ENCODE measurements around the gene CFAP298. TPM values are rescaled to one million over a fixed set of nuclear protein-coding genes. Genes with fewer than 3 reads are reported as not detected.
"Not testable (repeated sequence)": the region's sequence is repeated elsewhere in the genome, so short reads cannot be mapped to it uniquely, and the experiment has no call there.

The CFAP298 gene
- 22.6 TPM for total RNA-seq
- long read RNA-seq, transcript CFAP298-201 (7 exons, 1,692 nt) = major isoform, 14 of 20 reads
- long read RNA-seq, partial matches to known transcripts = 0 of 20 reads
- long read RNA-seq, other reads (novel, unspliced or antisense) = 2 of 20 reads

GRCh38 chr21:32612075-32612998 is at the start of gene CFAP298:
Gene CFAP298 (minus strand): TSS chr21:32612377. CDS start chr21:32612243, 134 bp downstream.
- peak; percentile 94 for ATAC-seq
- intact Hi-C loops (cut with micrococcal nuclease) = no loop called here
- DNase-seq = peak; percentile 86

GRCh38 chr21:32661026-32661782 is 49.0 kb upstream of the CFAP298 start:
- DNase-seq; intact Hi-C loops (cut with micrococcal nuclease); ATAC-seq: not testable (repeated sequence)

GRCh38 chr21:32658524-32658923 is 46.3 kb upstream of the CFAP298 start:
- DNase-seq = no peak
- ATAC-seq = no peak
- intact Hi-C loops (cut with micrococcal nuclease) = no loop called here

- intact Hi-C loops (cut with micrococcal nuclease) = no loop called here
- peak; percentile 22 for ATAC-seq
- DNase-seq = no peak
These were observed 41.2 kb upstream of the CFAP298 start for GRCh38 chr21:32653326-32653901.

GRCh38 chr21:32648165-32648564 is 36.0 kb upstream of the CFAP298 start:
- no peak for ATAC-seq
- DNase-seq = no peak
- intact Hi-C loops (cut with micrococcal nuclease) = no loop called here

GRCh38 chr21:32645261-32646182 is 33.3 kb upstream of the CFAP298 start:
- DNase-seq = no peak
- intact Hi-C loops (cut with micrococcal nuclease) = no loop called here
- ATAC-seq = no peak

GRCh38 chr21:32641710-32642698 is 29.8 kb upstream of the CFAP298 start:
- DNase-seq (no peak), ATAC-seq (no peak)
- intact Hi-C loops (cut with micrococcal nuclease) = no loop called here

- no peak for ATAC-seq
- intact Hi-C loops (cut with micrococcal nuclease) = no loop called here
- no peak for DNase-seq
These were observed 14.5 kb upstream of the CFAP298 start for GRCh38 chr21:32626621-32627196.

GRCh38 chr21:32618218-32618617 is 6.0 kb upstream of the CFAP298 start:
- DNase-seq; ATAC-seq; intact Hi-C loops (cut with micrococcal nuclease): not testable (repeated sequence)

GRCh38 chr21:32613436-32614043 is 1.4 kb upstream of the CFAP298 start:
- DNase-seq = no peak
- intact Hi-C loops (cut with micrococcal nuclease) = no loop called here
- no peak for ATAC-seq

- DNase-seq = no peak
- peak; percentile 45 for ATAC-seq
- intact Hi-C loops (cut with micrococcal nuclease) = no loop called here
These were observed 791 bp upstream of the CFAP298 start for GRCh38 chr21:32612999-32613337.

GRCh38 chr21:32611471-32611997 is 643 bp downstream of the CFAP298 start:
- intact Hi-C loops (cut with micrococcal nuclease) = no loop called here
- ATAC-seq = peak; percentile 27
- DNase-seq = peak; percentile 44

GRCh38 chr21:32610940-32611339 is 1.2 kb downstream of the CFAP298 start:
- intact Hi-C loops (cut with micrococcal nuclease); DNase-seq; ATAC-seq: not testable (repeated sequence)

- intact Hi-C loops (cut with micrococcal nuclease) = no loop called here
- no peak for DNase-seq
- ATAC-seq = no peak
These were observed 3.3 kb downstream of the CFAP298 start for GRCh38 chr21:32608851-32609250.

- DNase-seq = no peak
- no peak for ATAC-seq
- intact Hi-C loops (cut with micrococcal nuclease) = no loop called here
These were observed 6.7 kb downstream of the CFAP298 start for GRCh38 chr21:32605469-32605868.

GRCh38 chr21:32604464-32604863 is 7.7 kb downstream of the CFAP298 start:
- DNase-seq = no peak
- intact Hi-C loops (cut with micrococcal nuclease) = no loop called here
- no peak for ATAC-seq

All from left ventricle myocardium superior (tissue), 1 donor.